OCI-LY3 (cell line): ENCODE results near the gene ENOX2.

ENCODE experiments used
- H2AFZ ChIP-seq: fragments of 200-600, 300-600 bp; shearing (Covaris generic); 2 replicates; pipeline ENCODE4 v1.6.0; 2014; ENCODE audit warnings: antibody characterized with exemption, low read depth, low read length
- H3K27ac ChIP-seq: fragments of 200-600, 300-600 bp; sonication (generic); 2 replicates; pipeline ENCODE4 v1.5.1; 2014; ENCODE audit warnings: mild to moderate bottlenecking, low read length, moderate library complexity, mixed read lengths
- H3K27me3 ChIP-seq: fragments of 200-600, 300-600 bp; sonication (generic); 2 replicates; pipeline ENCODE4 v1.6.1; 2014; ENCODE audit warnings: low read depth, low read length, mixed read lengths
- H3K36me3 ChIP-seq: fragments of 200-600, 300-600 bp; sonication (generic); replicated peaks from 2 replicates; pipeline ENCODE3; 2014; ENCODE audit warnings: low read depth, low read length, mixed read lengths
- H3K4me1 ChIP-seq: fragments of 300-600, 200-600 bp; sonication (generic); 2 replicates; pipeline ENCODE4 v1.6.1; 2014; ENCODE audit warnings: low read length, mixed read lengths
- H3K4me2 ChIP-seq: fragments of 200-600, 300-600 bp; sonication (generic); 2 replicates; pipeline ENCODE4 v1.6.1; 2014; ENCODE audit warnings: low read length, mixed read lengths
- H3K4me3 ChIP-seq: fragments of 300-600, 200-600 bp; sonication (generic); 2 replicates; pipeline ENCODE4 v1.5.1; 2014; ENCODE audit warnings: antibody characterized with exemption, mild to moderate bottlenecking, low read length, moderate library complexity
- H3K79me2 ChIP-seq: fragments of 300-600, 200-600 bp; shearing (Covaris generic); 2 replicates; pipeline ENCODE4 v1.6.1; 2014; ENCODE audit warnings: mild to moderate bottlenecking, low read length, mixed read lengths
- H3K9ac ChIP-seq: fragments of 300-600, 200-600 bp; shearing (Covaris generic); 2 replicates; pipeline ENCODE4 v1.6.0; 2014; ENCODE audit warnings: mild to moderate bottlenecking, low read length, moderate library complexity
- H3K9me3 ChIP-seq: fragments of 200-600, 300-600 bp; shearing (Covaris generic); 2 replicates; pipeline ENCODE4 v1.6.1; 2014; ENCODE audit warnings: low read length, mixed read lengths; ENCODE audit not compliant: insufficient read depth
- H4K20me1 ChIP-seq: fragments of 200-600, 300-600 bp; sonication (generic); 2 replicates; pipeline ENCODE4 v1.6.1; 2016; ENCODE audit warnings: low read length, mixed read lengths; ENCODE audit not compliant: insufficient read depth
- EZH2phosphoT487 ChIP-seq: fragments of 200-600 bp; shearing (Covaris generic); IDR thresholded peaks from 2 replicates; pipeline ENCODE4 v1.6.1; 2018; ENCODE audit warnings: antibody characterized with exemption, mixed run types, low read depth
- TF ChIP-seq, protein P1 (sequence below): fragments of 200-600, 300-600 bp; sonication (generic); IDR thresholded peaks from 2 replicates; pipeline ENCODE4 v1.5.1; 2014; ENCODE audit warnings: antibody characterized with exemption, low read length, low read depth

ENOX2 gene

DNA sequence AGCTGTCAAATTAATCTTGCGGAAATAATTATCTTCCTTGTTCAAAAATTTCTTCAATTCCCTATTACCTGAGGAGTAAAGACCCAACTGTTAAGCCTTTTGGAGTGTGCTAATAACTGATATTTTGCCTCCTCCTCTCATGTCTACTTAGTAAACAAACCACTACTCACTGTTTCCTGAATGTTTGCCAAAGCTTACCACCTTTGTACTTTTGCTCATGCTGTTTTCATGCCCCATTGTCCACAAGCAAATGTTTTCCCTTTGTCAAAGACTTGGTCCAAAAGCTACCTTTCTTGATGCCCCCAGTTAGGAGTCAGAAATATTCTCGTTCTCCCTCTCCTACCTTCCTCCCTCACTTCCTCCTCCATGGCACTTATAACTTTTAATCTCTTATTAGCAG is 226.1 kb downstream of the ENOX2 start:
- Histone ChIP-seq H3K4me2 (no peak overlapping the region), H3K79me2 (no peaks in the 10 kb centered on the region), H2AFZ (no peak overlapping the region), H3K27ac (no peak overlapping the region), H3K9me3 (no peaks in the 10 kb centered on the region), H3K9ac (no peak overlapping the region), H3K36me3 (no peaks in the 10 kb centered on the region), H3K4me3 (no peak overlapping the region), H3K27me3 (no peaks in the 10 kb centered on the region), H3K4me1 (peaks cover 5% of the 10 kb centered on the region; the same call in 1 of the 2 replicates), H4K20me1 (no peaks in the 10 kb centered on the region)
- TF ChIP-seq, protein P1, sequence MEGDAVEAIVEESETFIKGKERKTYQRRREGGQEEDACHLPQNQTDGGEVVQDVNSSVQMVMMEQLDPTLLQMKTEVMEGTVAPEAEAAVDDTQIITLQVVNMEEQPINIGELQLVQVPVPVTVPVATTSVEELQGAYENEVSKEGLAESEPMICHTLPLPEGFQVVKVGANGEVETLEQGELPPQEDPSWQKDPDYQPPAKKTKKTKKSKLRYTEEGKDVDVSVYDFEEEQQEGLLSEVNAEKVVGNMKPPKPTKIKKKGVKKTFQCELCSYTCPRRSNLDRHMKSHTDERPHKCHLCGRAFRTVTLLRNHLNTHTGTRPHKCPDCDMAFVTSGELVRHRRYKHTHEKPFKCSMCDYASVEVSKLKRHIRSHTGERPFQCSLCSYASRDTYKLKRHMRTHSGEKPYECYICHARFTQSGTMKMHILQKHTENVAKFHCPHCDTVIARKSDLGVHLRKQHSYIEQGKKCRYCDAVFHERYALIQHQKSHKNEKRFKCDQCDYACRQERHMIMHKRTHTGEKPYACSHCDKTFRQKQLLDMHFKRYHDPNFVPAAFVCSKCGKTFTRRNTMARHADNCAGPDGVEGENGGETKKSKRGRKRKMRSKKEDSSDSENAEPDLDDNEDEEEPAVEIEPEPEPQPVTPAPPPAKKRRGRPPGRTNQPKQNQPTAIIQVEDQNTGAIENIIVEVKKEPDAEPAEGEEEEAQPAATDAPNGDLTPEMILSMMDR: no peak
- no peak for TF ChIP-seq EZH2phosphoT487

DNA sequence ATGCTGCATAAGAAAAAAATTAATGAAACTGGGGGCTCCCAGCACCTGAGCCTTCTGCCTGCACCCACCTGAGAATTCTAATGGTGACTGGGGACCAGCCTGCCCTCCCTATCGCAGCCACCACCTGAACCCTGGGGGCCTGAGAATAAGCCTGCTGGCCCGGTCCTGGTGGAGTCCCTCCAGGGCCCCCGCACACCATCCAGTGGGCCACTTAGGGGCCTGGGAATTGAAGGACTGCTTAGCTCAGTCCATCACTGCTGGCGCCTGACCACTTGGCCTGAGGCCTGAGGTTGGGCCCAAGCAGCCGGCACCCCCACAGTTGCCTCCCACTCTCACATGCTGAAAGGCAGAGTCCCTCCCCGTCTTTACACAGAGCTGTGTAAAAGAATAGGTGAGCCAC is 230.8 kb downstream of the ENOX2 start:
- Histone ChIP-seq H3K27ac (no peak overlapping the region), H3K4me3 (no peak overlapping the region), H3K9me3 (no peaks in the 10 kb centered on the region), H3K4me1 (peaks cover 5% of the 10 kb centered on the region; the same call in 1 of the 2 replicates), H3K36me3 (no peaks in the 10 kb centered on the region), H3K4me2 (no peak overlapping the region), H3K79me2 (no peaks in the 10 kb centered on the region), H4K20me1 (no peaks in the 10 kb centered on the region), H2AFZ (no peak overlapping the region), H3K9ac (no peak overlapping the region), H3K27me3 (no peaks in the 10 kb centered on the region)
- TF ChIP-seq EZH2phosphoT487: no peak
- TF ChIP-seq, protein P1: no peak

DNA sequence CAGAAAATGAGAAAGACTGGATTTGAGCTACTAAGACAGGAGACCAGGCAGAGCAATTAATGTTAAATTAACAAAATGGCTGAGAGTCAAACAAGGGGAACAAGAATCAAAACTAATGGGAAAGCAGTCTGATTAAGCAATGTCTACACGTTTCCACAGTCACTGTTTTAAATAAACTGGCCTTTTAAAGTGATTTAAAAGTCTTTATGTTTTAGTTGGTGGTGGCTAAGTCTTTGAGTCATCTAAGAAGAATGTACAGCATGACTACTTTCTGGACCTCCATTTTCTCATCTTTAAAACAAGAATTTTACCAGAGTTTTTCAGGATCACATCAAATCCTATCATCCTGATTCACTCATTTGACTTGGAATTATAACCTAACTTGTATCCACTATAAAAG is 233.8 kb downstream of the ENOX2 start:
- H3K4me3 ChIP-seq: no peak overlapping the region
- TF ChIP-seq, protein P1: no peak
- no peak for TF ChIP-seq EZH2phosphoT487
- H3K27ac ChIP-seq: no peak overlapping the region
- no peaks in the 10 kb centered on the region for H3K36me3 ChIP-seq
- H3K4me1 ChIP-seq: no peaks in the 10 kb centered on the region
- H3K9me3 ChIP-seq: no peaks in the 10 kb centered on the region
- H3K27me3 ChIP-seq: no peaks in the 10 kb centered on the region
- H3K4me2 ChIP-seq: no peak overlapping the region
- H3K9ac ChIP-seq: no peak overlapping the region
- no peaks in the 10 kb centered on the region for H4K20me1 ChIP-seq
- H3K79me2 ChIP-seq: no peaks in the 10 kb centered on the region
- H2AFZ ChIP-seq: no peak overlapping the region

DNA sequence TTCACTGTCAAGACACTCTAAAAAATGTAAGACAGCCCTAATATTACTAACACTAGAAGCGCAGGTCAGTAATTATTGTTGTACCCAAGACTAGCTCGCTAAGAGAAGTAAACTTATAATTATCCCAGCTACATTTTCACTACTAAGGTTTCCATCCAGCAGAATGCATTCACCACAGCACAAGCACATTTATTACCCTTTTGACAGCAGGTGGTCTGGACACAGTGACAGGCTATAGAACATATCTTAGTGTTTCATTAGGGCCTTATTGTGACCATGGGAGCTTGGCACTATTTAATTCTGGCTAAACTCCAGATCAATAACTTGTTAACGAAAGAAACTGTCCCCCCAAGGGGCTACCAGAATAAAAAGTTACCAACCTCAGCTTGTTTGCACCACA is 237.7 kb downstream of the ENOX2 start:
- Histone ChIP-seq H4K20me1 (no peaks in the 10 kb centered on the region), H3K9ac (no peak overlapping the region), H3K27me3 (no peaks in the 10 kb centered on the region), H3K79me2 (no peaks in the 10 kb centered on the region), H3K4me2 (no peak overlapping the region), H2AFZ (no peak overlapping the region), H3K36me3 (no peaks in the 10 kb centered on the region), H3K4me1 (no peaks in the 10 kb centered on the region), H3K9me3 (no peaks in the 10 kb centered on the region), H3K27ac (no peak overlapping the region), H3K4me3 (no peak overlapping the region)
- TF ChIP-seq EZH2phosphoT487: no peak
- TF ChIP-seq, protein P1: no peak
